GM13976 (cell line): ENCODE data around the gene FAM162B.
"Not testable (repeated sequence)": the region's sequence is repeated elsewhere in the genome, so short reads cannot be mapped to it uniquely, and the experiment has no call there.

Experiments used
- DNase-seq: peaks from one replicate; pipeline ENCODE4 v3.0.0; 2012; ENCODE audit warnings: low spot score
- in situ Hi-C: fragments of 300-500 bp; cut with MboI; formaldehyde crosslinking; loops from one replicate; pipeline ENCODE4 v1.12.0; 2022; ENCODE audit warnings: low sequenced_read_pairs, mixed read lengths, inconsistent platforms; ENCODE audit not compliant: unreplicated experiment
- TF ChIP-seq, protein P1 (sequence below): IDR thresholded peaks from 2 replicates; pipeline ENCODE4 v1.5.1; 2012; ENCODE audit warnings: borderline replicate concordance, mild to moderate bottlenecking; ENCODE audit not compliant: insufficient read depth; ENCODE audit errors: extremely low read depth, missing control alignments, control extremely low read depth

Gene FAM162B

GRCh38 chr6:116737004-116737403, 28.5 kb downstream of the FAM162B start:
- in situ Hi-C loops: no loop called here

DNA sequence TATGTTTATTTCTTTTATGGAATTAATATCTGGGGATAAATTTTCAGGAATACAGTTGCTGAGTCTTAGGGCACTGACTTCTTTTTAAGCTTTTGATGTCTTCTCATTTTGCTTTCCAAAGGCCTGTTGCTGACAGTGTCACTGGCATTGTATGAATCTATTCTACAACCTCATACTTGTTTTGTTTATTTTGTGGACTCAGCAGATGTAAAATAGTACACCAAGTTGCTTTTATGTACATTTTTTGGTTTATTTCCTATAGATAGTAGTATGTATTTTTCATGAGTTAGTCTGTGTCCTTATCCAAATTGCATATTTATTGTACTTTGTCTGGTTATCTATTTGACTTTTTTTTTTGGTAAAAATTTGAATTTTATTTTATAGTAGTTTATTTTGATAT, 35.0 kb downstream of the FAM162B start:
- DNase-seq: no peak
- TF ChIP-seq, protein P1, sequence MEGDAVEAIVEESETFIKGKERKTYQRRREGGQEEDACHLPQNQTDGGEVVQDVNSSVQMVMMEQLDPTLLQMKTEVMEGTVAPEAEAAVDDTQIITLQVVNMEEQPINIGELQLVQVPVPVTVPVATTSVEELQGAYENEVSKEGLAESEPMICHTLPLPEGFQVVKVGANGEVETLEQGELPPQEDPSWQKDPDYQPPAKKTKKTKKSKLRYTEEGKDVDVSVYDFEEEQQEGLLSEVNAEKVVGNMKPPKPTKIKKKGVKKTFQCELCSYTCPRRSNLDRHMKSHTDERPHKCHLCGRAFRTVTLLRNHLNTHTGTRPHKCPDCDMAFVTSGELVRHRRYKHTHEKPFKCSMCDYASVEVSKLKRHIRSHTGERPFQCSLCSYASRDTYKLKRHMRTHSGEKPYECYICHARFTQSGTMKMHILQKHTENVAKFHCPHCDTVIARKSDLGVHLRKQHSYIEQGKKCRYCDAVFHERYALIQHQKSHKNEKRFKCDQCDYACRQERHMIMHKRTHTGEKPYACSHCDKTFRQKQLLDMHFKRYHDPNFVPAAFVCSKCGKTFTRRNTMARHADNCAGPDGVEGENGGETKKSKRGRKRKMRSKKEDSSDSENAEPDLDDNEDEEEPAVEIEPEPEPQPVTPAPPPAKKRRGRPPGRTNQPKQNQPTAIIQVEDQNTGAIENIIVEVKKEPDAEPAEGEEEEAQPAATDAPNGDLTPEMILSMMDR: no peak
- in situ Hi-C loops: no loop called here

More at GRCh38 chr6:116737004-116737403, 28.5 kb downstream of the FAM162B start:
- DNase-seq: no peak
- TF ChIP-seq, protein P1: no peak

- DNase-seq: no peak
- TF ChIP-seq, protein P1: no peak
- in situ Hi-C loops: no loop called here
Measured at GRCh38 chr6:116726947-116727346, 38.6 kb downstream of the FAM162B start.

DNA sequence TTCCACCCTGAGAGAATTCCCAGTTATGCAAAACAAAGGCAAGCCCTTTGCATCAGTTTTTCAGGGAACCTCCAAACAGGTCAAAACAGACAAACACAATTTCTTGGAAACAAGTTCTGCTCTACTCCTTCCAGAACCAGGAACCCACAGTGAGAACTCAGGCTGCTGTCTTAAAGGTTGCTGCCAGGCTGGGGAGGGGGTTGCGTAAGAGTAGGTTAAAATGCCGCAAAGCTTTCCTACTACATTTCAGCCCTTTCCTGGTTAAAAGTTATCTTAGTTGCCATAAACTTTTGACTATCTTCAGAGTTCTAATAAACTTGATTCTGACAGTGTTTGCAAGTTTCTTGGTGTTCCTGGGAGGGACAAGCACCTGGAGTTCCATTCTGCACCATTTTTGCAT, 50.8 kb downstream of the FAM162B start:
- DNase-seq: no peak
- in situ Hi-C loops: no loop called here
- TF ChIP-seq, protein P1: no peak

DNA sequence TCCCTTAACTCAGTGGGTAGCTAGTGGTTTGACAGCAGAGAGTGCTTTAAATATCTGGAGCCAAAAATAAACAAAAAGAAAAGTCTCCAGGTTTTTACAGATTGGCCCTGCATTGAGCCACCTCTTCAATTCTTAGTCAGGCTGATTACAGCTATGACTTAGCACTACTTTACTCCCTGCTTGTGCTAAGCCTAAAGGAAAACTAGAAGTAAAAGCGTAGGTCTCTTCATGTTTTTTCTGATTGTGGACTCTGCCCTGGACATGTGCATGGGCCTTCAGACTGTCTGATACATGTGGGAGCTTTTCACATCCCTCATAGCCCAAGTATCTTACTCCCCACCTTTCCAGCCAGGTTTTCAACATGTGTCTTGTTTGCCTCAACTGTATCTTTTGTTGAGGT, 51.2 kb downstream of the FAM162B start:
- in situ Hi-C loops: no loop called here
- no peak for DNase-seq
- TF ChIP-seq, protein P1: no peak

- DNase-seq: no peak
- TF ChIP-seq, protein P1: no peak
- in situ Hi-C loops: no loop called here
Measured at GRCh38 chr6:116705917-116706316, 59.6 kb downstream of the FAM162B start.

DNA sequence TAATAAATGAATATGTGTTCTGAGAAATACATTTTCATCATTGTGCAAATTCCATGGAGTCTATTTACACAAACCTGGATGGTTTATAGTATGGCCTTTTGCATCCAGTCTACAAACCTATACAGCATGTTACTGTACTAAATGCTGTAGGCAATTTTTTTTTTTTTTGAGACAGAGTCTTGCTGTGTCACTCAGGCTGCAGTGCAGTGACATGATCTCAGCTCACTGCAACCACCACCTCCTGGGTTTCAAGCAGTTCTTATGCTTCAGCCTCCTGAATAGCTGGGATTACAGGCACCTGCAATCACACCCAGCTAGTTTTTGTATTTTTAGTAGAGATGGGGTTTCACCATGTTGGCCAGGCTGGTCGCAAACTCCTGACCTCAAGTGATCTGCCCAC, 61.6 kb downstream of the FAM162B start:
- DNase-seq, in situ Hi-C loops: not testable (repeated sequence)
